Astrocyte of the hippocampus (primary cell): Measurements from ENCODE around the gene PTPN6.

Source experiments
- DNase-seq: peaks from one replicate; pipeline ENCODE4 v3.0.0; 2011; ENCODE audit warnings: low read depth, low spot score

PTPN6 gene

GRCh38 chr12:6970096-6970527 lies 19.0 kb downstream of the PTPN6 start:
- DNase-seq: no peak

GRCh38 chr12:6974180-6974579 lies 23.0 kb downstream of the PTPN6 start:
- no peak for DNase-seq

- DNase-seq: no peak
Measured at GRCh38 chr12:6975297-6976032, 24.3 kb downstream of the PTPN6 start.

- DNase-seq: no peak
Measured at GRCh38 chr12:6977653-6978052, 26.5 kb downstream of the PTPN6 start.

- no peak for DNase-seq
Measured at GRCh38 chr12:6978188-6978587, 27.0 kb downstream of the PTPN6 start.

GRCh38 chr12:6978611-6979011 lies 27.5 kb downstream of the PTPN6 start:
- no peak for DNase-seq

GRCh38 chr12:6979021-6979420 lies 27.9 kb downstream of the PTPN6 start:
- DNase-seq: no peak

GRCh38 chr12:6979453-6979852 lies 28.3 kb downstream of the PTPN6 start:
- DNase-seq: no peak

GRCh38 chr12:6980075-6980474 lies 28.9 kb downstream of the PTPN6 start:
- DNase-seq: no peak

GRCh38 chr12:6980740-6981139 lies 29.6 kb downstream of the PTPN6 start:
- no peak for DNase-seq

- DNase-seq: no peak
Measured at GRCh38 chr12:6981152-6982052, 30.2 kb downstream of the PTPN6 start.

GRCh38 chr12:6982532-6982931 lies 31.4 kb downstream of the PTPN6 start:
- no peak for DNase-seq

GRCh38 chr12:6987956-6988553 lies 36.9 kb downstream of the PTPN6 start:
- DNase-seq: no peak

- peak; percentile 44 for DNase-seq
Measured at GRCh38 chr12:6996040-6996441, 44.9 kb downstream of the PTPN6 start.

- DNase-seq: no peak
Measured at GRCh38 chr12:6998715-6999451, 47.7 kb downstream of the PTPN6 start.

- DNase-seq: no peak
Measured at GRCh38 chr12:7001921-7002591, 50.9 kb downstream of the PTPN6 start.

- no peak for DNase-seq
Measured at GRCh38 chr12:7004287-7004803, 53.2 kb downstream of the PTPN6 start.

- no peak for DNase-seq
Measured at GRCh38 chr12:7004840-7005239, 53.7 kb downstream of the PTPN6 start.

GRCh38 chr12:7005311-7005710 lies 54.2 kb downstream of the PTPN6 start:
- no peak for DNase-seq

- DNase-seq: no peak
Measured at GRCh38 chr12:7006639-7007038, 55.5 kb downstream of the PTPN6 start.

- no peak for DNase-seq
Measured at GRCh38 chr12:7008864-7009263, 57.7 kb downstream of the PTPN6 start.
